A673 (cell line): ENCODE measurements around the gene ENOX1.

Source experiments
- EZH2 ChIP-seq: fragments of 200-600 bp; sonication (generic); IDR thresholded peaks from 2 replicates; pipeline ENCODE4 v1.6.1; 2017; ENCODE audit warnings: borderline replicate concordance, low read depth, mild to moderate bottlenecking, mixed read lengths, antibody characterized with exemption, low read length; ENCODE audit not compliant: poor library complexity, severe bottlenecking
- TF ChIP-seq, protein P1 (sequence below): fragments of 300-800, 200-600 bp; sonication (generic); conservative IDR thresholded peaks from 2 replicates; pipeline ENCODE4 v1.5.1; 2017; ENCODE audit warnings: low read depth, mild to moderate bottlenecking, antibody characterized with exemption, low read length, moderate library complexity, mixed read lengths

DNA sequence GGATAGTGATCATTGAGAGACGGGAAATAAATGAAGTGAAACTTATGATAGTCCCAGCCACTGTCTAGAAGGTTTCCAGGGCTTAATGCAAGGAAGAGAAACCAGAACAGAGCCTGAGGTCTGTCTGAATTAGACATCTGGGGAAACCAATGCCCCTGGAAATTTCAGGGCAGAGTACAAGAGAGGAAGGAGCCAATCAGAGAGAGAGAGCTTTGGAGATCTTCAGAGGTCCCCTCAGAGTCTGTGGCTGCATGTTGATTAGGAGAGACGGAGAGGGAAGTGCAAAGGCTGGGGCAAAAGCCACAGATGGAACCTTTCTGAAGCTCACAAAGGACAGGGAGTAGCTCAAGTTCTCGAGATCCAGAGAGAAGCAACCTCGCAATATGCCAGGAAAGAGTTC lies 385.4 kb downstream of the ENOX1 start:
- TF ChIP-seq, protein P1, sequence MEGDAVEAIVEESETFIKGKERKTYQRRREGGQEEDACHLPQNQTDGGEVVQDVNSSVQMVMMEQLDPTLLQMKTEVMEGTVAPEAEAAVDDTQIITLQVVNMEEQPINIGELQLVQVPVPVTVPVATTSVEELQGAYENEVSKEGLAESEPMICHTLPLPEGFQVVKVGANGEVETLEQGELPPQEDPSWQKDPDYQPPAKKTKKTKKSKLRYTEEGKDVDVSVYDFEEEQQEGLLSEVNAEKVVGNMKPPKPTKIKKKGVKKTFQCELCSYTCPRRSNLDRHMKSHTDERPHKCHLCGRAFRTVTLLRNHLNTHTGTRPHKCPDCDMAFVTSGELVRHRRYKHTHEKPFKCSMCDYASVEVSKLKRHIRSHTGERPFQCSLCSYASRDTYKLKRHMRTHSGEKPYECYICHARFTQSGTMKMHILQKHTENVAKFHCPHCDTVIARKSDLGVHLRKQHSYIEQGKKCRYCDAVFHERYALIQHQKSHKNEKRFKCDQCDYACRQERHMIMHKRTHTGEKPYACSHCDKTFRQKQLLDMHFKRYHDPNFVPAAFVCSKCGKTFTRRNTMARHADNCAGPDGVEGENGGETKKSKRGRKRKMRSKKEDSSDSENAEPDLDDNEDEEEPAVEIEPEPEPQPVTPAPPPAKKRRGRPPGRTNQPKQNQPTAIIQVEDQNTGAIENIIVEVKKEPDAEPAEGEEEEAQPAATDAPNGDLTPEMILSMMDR = no peak
- no peak for TF ChIP-seq EZH2
